ENCODE measurements around the gene CNFN.

The CNFN gene

GRCh38 chr19:42410371-42410770 is 20.3 kb upstream of the CNFN start:
- no peak for DNase-seq

DNA sequence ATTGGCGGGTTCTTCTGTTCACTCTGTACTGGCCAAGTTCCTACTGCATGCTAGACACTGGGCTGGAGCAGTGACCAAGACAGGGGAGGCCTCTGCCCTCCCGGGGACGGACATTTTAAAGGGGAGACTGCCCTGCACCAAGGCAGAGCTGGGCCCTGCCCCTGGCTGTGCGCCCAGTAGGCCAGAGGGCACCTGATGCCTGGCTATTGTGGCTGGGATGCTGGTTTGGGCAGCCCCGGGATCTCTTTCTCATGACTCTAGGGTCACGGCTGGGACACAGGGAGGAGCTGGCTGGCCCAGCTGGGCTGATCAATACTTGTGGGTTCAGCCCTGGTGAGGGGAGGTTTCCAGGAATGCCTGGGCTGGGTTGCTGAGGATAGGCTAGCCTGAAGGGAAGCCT is 19.4 kb upstream of the CNFN start:
- peak in 5 of 56 donors; percentile 25 to 44 (median 31) for DNase-seq

DNA sequence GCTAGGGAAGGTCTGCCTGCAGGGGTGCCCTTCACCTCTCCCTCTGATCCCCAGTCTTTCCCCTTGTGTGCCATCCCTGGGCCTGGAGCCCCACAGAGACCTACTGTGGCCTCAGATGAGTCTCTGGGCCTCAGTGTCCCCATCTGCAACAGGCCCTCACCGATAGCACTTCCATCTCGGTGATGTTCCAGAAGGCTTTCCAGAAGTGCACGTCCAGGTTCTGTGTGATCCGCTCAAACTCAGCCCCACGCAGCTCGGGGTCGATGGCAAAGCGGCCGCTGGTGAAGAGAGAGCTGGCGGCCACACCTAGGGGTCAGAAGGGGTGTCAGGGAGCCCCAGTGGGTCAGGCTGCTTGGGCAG is 17.7 kb upstream of the CNFN start:
- DNase-seq = no peak

DNA sequence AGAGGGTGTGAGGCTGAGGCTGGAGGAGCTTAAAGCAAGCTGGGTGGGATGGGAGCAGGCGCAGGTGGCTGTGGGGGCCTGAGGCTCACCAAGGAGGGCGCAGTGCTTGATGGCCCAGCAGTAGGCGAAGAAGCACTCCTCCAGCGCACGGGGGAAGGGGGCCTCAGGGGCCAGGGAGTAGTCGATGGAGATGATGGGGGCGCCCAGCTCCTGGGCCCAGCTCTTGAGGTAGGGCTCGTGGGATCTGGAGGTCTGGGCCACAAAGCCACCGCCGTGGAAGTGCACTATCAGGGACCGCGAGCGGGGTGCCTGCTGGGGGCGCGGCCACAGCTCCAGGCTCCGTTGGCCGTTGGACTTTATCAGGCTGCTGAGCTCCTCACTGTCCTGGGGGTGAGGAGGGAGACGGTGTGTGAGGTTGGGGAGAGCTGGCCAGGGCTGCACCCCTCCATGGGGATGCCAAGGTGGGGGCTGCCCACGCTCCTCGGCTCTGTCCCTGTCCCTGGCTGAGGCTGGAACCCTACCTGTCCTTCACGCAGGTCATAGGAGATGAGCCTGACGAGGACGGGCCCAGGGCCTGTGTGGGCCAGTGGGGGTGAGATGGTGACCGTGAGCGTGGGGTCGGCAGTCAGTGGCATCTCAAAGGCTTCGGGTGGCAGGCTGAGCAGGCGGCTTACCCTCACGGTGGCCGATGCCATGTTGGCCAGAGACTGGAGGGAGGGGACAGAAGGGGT is 17.2 kb upstream of the CNFN start:
- DNase-seq = no peak

DNA sequence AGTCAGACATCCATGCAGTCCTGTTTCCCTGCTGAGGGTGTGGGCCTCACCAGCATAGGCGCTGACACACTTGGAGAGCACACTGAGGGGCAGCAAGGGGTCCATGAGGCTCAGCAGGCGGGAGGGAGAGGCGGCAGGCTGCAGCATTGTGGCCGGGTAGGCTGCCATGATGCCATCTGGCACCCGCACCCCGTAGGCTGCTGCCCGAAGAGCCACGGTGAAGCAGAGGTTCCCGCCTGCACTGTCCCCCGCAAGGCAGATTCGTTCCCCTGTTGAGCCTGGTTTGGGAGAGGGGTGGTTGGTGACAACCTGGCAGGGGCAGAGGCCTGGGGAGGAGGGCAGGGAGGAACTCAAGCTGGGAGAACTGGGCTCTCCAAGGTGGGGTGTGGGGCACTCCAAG is 16.0 kb upstream of the CNFN start:
- DNase-seq = no peak

DNA sequence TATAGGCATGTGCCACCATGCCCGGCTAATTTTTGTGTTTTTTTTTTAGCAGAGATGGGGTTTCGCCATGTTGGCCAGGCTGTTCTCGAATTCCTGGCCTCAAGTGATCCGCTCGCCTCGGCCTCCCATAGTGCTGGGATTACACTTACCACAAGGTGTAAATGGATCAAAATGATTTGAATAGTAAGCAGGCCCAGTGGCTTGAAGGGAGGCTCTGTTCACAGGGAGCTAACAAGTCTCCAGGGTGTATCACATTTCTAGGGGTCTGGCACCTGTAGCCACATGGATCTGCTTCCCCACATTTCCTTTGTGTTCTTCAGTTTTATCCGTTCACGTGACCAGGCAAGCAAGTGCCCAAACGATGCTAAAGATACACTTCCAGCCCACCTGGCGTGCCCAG is 13.5 kb upstream of the CNFN start:
- no peak for DNase-seq

DNA sequence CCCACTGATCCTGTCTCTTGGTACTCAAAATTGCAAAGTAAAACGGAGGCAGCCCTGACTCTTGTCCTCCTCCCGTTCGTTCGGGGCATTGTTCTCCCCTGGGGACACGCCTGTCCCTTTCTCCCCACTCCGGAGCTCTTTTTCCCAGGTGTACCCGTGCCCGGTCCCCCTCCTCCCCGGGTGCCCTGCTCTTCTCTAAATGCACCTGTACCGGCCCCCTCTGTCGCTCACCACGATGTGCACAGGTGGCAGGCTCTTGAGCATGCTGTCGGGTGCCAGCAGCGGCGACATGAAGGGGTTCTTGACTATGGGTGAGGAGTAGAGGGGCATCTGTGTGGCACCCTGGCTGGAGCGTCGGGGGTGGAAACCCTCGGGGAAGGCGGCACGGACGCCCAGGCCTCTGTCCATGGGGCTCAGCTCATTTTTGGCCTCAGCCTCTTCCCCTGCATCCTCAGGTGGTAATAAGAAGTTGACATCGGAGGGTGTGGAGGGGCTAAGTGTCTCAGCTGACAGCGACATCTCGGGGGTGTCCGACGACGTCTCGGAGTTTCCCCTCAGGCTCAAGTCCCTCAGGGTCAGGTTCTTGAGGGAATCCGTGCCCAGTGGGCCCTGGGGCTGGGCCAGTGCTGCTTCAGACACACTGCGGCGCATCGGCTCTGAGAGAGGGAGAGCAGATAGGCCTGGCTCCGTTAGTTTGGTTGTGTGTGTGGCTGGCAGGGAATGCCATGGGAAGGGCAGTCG is 12.4 kb upstream of the CNFN start:
- no peak for DNase-seq

DNA sequence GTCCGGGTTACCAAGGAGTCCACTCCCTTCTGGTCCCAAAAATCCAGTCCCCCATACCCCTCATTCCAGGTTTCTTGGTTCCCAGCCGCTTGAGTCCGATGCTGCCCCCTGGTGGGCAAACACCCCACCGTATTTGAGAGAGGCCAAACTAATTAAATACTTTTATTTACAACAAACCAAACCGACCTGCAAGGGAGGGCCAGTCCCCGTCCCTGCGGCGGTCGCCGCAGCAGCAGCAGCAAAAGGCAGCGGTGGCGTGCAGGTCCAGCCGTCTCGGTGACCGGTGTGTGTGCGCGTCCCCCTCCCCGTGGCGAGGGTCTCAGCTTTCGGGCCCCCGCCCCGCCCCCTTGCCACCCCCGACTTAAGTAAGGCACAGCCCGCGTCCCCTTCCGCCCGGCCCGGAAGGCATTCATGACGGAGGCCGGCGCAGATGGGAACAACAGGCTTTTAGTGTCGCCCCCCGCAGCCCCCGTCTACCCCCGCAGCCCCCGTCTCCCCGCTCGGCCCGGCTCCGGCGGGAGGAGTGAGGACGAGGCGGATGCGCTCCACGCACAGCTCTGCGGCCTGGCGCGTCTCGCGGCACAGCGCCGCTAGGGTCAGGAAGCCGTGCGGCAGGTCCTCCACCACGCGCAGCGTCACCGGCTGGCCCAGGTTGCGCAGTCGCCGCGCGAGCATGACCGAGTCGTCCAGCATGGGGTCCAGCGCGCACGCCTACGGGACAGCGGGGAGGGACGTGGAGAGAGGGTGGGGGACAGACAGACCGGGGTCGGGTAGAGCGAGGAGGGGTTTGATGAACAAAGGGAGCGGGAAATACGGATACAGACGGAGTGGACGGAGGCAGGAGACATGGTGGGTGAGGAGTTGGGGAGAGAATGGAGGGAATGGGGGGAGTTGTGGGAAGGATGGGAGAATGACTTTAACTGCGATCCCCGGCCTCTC is 11.5 kb upstream of the CNFN start:
- peak in 51 of 56 donors; percentile 17 to 87 (median 59) for DNase-seq

- DNase-seq = no peak
Measured at GRCh38 chr19:42400404-42400803, 10.3 kb upstream of the CNFN start.

DNA sequence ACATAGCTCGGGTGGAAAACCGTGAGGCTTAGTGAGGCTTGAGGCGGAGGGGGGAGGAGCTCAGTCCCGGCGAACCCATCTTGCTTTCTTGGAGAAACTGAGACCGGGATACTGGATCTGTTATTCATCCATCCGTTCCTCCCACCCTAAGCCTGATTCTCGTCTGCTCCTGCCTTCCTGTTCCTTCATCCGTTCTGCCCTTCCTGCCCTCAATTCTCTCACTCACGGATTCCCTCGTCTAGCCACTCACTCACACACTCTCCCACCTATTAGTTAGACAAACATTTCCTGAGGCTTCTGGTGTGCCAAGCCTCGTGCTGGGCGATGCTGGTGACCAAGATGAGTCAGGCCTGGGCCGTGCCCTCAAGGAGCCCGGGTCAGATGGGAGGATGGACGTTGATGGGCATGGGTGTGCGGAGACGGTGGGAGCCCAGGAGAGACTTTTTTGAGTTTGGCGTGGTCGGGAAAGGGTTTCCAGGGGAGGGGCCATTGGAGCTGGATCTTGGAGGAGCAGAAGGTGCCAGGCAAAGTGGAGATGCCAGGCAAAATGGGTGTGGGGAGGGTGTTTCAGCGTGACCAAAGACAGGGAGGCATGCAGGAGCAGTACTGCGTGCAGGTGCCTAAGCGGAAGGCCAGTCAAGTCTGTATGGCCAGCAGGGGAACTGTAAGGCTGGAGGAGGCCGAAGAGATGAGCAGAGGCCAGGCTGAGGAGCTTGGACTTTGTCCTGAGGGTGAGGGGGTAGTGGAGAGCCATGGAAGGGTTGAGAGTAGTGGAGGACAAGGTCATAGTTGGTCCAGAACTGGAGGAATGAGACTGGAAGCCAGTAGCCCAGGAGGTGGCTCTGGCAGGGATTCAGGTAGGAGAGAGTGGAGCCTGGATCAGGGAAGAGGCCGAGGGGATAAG is 7.4 kb upstream of the CNFN start:
- peak in 1 of 56 donors; percentile 43 for DNase-seq

GRCh38 chr19:42396381-42397262 is 6.5 kb upstream of the CNFN start:
- DNase-seq = peak in 55 of 56 donors; percentile 78 to 99 (median 97)

GRCh38 chr19:42394751-42395150 is 4.7 kb upstream of the CNFN start:
- no peak for DNase-seq

DNA sequence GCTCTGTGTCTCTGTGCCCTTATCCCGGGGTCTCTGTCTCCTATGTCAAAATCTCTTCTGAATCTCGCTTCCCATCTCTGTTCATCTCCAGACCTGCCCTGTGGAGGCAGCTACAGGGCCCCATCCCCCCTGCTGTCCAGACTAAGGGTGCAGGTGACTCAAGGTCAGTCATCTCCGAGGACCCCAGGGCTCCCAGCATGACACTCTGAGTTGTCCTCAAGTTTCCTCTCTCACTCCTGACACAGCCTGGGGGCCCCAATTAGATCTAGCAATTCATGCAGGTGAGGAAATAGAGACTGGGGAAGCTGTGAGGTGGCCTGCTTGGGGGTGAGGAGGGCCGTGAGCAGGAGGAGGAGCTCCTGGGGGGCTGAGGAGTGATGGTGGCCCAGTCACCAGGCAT is 2.1 kb upstream of the CNFN start:
- no peak for DNase-seq

GRCh38 chr19:42388851-42389489 is 1.1 kb downstream of the CNFN start:
- no peak for DNase-seq

GRCh38 chr19:42386974-42387707 is 3.0 kb downstream of the CNFN start:
- DNase-seq = peak in 17 of 56 donors; percentile 5 to 54 (median 35)

DNA sequence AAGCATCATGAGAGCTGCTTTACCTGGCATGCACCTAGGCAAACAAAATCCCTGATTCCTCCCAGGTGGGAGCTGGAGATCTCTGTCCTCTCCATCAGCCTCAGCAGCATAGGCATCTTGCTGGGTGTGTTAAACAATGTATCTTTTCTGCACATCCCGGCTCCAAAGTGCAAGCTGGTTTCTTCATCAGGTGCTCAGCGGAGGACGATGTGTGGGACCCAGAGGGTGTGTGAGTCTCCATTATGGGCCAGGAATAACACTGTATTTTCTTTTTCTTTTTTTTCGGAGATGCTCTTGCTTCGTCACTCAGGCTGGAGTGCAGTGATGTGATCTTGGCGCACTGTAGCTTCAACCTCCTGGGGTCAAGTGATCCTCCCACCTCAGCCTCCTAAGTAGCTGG is 9.9 kb downstream of the CNFN start:
- no peak for DNase-seq

DNA sequence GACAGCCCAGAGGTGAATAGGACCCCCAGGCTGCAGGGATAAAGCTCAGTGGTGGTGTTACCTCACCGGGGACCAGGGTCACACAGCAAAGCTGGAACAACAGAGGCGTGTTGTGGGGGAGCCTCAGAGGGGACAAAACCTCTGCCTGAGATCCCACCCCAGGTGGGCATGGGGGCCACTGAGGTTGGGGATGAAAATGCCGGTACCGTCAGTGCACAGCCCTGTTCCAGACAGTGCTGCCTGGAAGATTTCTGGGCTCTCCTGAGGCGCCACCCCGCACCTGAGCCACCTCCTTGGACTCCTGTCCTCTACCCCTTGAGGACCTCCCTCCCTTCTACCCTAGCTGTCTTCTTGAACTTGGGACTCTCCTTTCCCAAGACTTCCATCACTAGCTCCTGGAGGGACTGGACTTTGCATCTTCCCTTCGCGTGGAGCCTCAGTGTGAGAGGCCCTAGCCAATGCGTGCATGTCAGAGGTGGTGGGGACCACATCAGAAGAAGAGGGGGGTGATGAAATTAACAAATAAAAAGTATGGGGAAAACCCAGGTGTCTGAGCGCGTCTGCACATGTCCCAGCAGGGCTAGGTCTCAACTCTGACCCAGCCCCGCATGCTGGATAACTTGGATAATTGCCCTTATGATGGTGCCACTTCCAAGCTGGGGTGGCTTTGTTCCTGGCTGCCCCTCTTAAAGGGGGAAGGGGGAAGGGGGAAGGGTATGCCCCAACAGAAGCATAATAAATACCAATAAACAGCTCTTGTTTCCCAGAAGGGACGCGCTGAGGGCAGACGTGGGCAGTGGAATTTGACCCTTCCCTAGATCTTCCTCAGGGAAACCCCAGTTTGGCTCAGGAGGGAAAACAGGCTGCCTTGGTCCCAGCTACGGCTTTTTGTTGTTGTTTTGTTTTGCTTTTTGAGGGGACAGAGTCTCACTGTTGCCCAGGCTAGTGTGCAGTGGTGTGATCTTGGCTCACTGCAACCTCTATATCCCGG is 11.6 kb downstream of the CNFN start:
- no peak for DNase-seq
